ENCODE measurements around the gene ZNF423.

DNA sequence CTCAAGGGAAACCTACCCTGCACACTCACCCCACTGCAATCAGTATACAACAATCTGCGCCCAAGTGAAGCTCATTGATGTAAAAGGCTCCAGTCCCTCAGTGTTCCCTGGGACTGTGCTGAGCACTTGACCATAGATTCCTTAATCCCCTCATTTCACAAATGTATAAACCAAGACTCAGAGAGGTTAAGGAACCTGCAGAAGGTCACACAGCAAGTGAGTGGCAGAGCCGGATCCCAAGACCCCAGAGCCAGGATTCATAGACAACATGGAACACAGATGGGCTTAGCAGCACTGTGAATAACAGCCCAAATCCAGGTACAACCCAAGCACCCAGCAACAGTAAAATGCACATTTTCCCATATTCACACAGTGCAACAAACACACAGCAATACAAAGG lies 256.6 kb downstream of the ZNF423 start:
- no peak for TF ChIP-seq POLR2A (IDR thresholded peaks at IDR 0.05)
- TF ChIP-seq, protein P1, sequence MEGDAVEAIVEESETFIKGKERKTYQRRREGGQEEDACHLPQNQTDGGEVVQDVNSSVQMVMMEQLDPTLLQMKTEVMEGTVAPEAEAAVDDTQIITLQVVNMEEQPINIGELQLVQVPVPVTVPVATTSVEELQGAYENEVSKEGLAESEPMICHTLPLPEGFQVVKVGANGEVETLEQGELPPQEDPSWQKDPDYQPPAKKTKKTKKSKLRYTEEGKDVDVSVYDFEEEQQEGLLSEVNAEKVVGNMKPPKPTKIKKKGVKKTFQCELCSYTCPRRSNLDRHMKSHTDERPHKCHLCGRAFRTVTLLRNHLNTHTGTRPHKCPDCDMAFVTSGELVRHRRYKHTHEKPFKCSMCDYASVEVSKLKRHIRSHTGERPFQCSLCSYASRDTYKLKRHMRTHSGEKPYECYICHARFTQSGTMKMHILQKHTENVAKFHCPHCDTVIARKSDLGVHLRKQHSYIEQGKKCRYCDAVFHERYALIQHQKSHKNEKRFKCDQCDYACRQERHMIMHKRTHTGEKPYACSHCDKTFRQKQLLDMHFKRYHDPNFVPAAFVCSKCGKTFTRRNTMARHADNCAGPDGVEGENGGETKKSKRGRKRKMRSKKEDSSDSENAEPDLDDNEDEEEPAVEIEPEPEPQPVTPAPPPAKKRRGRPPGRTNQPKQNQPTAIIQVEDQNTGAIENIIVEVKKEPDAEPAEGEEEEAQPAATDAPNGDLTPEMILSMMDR (IDR thresholded peaks at IDR 0.05): no peak

Measured in right lobe of liver (tissue), 4 donors.